HEK293 (cell line): ENCODE measurements around the gene COP1.

Experiments used
- ZNF211 ChIP-seq: fragments of 450-650 bp; formaldehyde crosslinking; IDR thresholded peaks from 2 replicates; pipeline ENCODE4 v1.5.1; 2016; ENCODE audit warnings: low read depth, missing biosample characterization, missing genetic modification characterization
- TF ChIP-seq, protein P1 (sequence below): fragments of 450-650 bp; formaldehyde crosslinking; IDR thresholded peaks from 2 replicates; pipeline ENCODE4 v1.5.1; 2016; ENCODE audit warnings: missing biosample characterization, missing genetic modification characterization, low read depth
- TF ChIP-seq, protein P2 (sequence below): fragments of 450-650 bp; formaldehyde crosslinking; IDR thresholded peaks from 2 replicates; pipeline ENCODE4 v1.5.1; 2016; ENCODE audit warnings: missing biosample characterization, missing genetic modification characterization

DNA sequence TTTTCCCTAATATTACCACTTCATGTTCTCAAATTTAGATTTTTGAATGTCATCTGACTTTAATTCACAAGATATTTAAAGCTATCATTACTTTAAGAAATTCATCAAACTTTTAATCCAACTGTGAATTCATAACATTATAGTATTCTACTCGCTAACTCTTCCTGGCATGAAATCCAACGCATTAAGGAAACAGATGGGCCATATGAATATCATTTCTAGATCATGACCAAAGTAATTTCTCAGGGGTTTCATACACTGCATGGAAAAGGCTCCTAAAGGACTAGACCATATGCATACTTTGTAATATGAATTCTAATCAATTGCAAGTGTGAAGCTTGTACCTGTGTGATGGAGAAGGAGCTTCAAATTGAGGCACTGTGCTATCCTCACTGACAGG is 72.4 kb downstream of the COP1 start:
- TF ChIP-seq ZNF211 (tag by site-specific recombination), result no peak
- TF ChIP-seq, protein P1, sequence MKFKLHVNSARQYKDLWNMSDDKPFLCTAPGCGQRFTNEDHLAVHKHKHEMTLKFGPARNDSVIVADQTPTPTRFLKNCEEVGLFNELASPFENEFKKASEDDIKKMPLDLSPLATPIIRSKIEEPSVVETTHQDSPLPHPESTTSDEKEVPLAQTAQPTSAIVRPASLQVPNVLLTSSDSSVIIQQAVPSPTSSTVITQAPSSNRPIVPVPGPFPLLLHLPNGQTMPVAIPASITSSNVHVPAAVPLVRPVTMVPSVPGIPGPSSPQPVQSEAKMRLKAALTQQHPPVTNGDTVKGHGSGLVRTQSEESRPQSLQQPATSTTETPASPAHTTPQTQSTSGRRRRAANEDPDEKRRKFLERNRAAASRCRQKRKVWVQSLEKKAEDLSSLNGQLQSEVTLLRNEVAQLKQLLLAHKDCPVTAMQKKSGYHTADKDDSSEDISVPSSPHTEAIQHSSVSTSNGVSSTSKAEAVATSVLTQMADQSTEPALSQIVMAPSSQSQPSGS (tag by site-specific recombination), result no peak
- TF ChIP-seq, protein P2, sequence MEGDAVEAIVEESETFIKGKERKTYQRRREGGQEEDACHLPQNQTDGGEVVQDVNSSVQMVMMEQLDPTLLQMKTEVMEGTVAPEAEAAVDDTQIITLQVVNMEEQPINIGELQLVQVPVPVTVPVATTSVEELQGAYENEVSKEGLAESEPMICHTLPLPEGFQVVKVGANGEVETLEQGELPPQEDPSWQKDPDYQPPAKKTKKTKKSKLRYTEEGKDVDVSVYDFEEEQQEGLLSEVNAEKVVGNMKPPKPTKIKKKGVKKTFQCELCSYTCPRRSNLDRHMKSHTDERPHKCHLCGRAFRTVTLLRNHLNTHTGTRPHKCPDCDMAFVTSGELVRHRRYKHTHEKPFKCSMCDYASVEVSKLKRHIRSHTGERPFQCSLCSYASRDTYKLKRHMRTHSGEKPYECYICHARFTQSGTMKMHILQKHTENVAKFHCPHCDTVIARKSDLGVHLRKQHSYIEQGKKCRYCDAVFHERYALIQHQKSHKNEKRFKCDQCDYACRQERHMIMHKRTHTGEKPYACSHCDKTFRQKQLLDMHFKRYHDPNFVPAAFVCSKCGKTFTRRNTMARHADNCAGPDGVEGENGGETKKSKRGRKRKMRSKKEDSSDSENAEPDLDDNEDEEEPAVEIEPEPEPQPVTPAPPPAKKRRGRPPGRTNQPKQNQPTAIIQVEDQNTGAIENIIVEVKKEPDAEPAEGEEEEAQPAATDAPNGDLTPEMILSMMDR (tag by site-specific recombination), result no peak
